Immature natural killer cell (primary cell): ENCODE results near the gene FXYD6. TPM values are rescaled to one million over a fixed set of nuclear protein-coding genes. Genes with fewer than 3 reads are reported as not detected.
A peak's percentile ranks its signal among the peaks of the same experiment; 100 is the strongest.
"Not testable (repeated sequence)": the region's sequence is repeated elsewhere in the genome, so short reads cannot be mapped to it uniquely, and the experiment has no call there.

Experiments
- DNase-seq, 3 donors: peaks; one replicate each; pipeline ENCODE4 v3.0.0; 2022; ENCODE audit warnings: mixed read lengths in 1 of 3
- H3K27ac Mint-ChIP-seq, 6 donors: one replicate each; pipeline ENCODE4 v1.8.0; 2020; ENCODE audit warnings: mixed read lengths in 6 of 6, mild to moderate bottlenecking in 5 of 6, inconsistent platforms in 4 of 6, moderate library complexity in 3 of 6
- H3K27me3 Mint-ChIP-seq, 3 donors: one replicate each; pipeline ENCODE4 v1.8.0; 2020 to 2021; ENCODE audit warnings: low read depth in 3 of 3, mild to moderate bottlenecking in 3 of 3, mixed read lengths in 3 of 3, moderate library complexity in 3 of 3, inconsistent platforms in 1 of 3
- H3K36me3 Mint-ChIP-seq, 3 donors: one replicate each; pipeline ENCODE4 v1.8.0; 2020; ENCODE audit warnings: mixed read lengths in 3 of 3, inconsistent platforms in 2 of 3, mild to moderate bottlenecking in 2 of 3
- H3K4me1 Mint-ChIP-seq, 2 donors: one replicate each; pipeline ENCODE4 v1.8.0; 2020; ENCODE audit warnings: inconsistent platforms in 2 of 2, mild to moderate bottlenecking in 2 of 2, mixed read lengths in 2 of 2, moderate library complexity in 1 of 2
- H3K4me3 Mint-ChIP-seq, 5 donors: one replicate each; pipeline ENCODE4 v1.8.0; 2020; ENCODE audit warnings: mild to moderate bottlenecking in 5 of 5, mixed read lengths in 5 of 5, inconsistent platforms in 3 of 5, moderate library complexity in 3 of 5
- H3K9me3 Mint-ChIP-seq, 6 donors: one replicate each; pipeline ENCODE4 v1.8.0; 2020; ENCODE audit warnings: mild to moderate bottlenecking in 6 of 6, mixed read lengths in 6 of 6, inconsistent platforms in 4 of 6, moderate library complexity in 3 of 6
- polyA plus RNA-seq, 3 donors: library from polyadenylated mRNA; unstranded; fragments of 300-500 nt; fragmentation: Illumina TruSeq; gene quantifications; one replicate each; pipeline ENCODE4 v1.2.3, GENCODE V29; 2021

The FXYD6 gene
- polyA plus RNA-seq, 3 donors from 2014 or later = not detected

DNA sequence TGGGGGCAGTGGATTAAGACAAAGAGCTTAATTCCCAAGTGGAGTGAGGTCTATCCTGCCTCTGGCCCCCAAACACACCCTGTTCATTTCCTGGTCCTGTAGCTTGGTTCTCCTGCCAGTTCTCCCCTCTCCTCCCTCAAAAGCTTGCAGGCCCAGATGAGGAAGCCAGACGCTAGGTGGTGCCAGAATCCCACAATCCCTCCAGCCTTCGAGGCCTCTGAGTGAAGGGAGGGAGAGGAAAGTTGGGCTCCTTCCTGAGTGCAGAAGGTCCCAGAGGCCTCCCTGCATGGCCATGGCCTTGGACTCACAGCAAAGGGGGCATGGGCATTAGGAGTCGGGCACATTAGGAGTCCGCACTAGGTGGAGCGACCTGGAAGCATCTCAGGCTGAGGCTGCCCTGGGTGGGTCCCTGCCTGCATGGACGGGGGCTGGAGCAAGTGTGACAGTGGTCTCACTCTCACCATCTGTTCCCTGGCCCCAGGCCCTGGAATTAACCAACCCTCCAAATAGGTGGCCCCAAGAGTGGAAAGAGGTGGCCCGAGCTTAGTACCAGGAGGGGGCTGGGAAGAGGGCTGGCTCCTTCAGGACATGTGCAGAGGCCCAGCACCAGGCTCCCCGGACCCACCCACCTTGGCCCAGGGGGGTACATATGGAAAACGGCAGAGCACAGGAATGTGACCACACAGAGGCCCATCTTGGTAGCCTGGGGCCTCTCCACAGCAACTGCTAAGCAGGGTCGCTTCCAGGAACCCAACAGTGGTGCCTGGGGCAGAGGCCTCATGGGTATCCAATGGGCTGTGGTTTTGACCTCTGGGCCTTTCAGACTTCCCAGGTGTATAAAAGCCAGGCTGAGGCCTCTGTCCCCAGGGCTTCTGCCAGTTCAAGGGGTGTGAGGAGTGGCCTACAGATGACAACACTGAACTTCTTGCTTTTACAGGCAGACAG, 57.1 kb downstream of the FXYD6 start:
- no peaks in the 10 kb centered on the region for H3K36me3 Mint-ChIP-seq
- H3K4me1 Mint-ChIP-seq = peaks cover 36% of the 10 kb centered on the region in 2 donors
- peaks cover 0 to 9% (median 5%) of the 10 kb centered on the region in 3 donors for H3K27me3 Mint-ChIP-seq
- no peak overlapping the region for H3K27ac Mint-ChIP-seq
- DNase-seq = no peak
- no peak overlapping the region for H3K4me3 Mint-ChIP-seq
- H3K9me3 Mint-ChIP-seq = no peaks in the 10 kb centered on the region

DNA sequence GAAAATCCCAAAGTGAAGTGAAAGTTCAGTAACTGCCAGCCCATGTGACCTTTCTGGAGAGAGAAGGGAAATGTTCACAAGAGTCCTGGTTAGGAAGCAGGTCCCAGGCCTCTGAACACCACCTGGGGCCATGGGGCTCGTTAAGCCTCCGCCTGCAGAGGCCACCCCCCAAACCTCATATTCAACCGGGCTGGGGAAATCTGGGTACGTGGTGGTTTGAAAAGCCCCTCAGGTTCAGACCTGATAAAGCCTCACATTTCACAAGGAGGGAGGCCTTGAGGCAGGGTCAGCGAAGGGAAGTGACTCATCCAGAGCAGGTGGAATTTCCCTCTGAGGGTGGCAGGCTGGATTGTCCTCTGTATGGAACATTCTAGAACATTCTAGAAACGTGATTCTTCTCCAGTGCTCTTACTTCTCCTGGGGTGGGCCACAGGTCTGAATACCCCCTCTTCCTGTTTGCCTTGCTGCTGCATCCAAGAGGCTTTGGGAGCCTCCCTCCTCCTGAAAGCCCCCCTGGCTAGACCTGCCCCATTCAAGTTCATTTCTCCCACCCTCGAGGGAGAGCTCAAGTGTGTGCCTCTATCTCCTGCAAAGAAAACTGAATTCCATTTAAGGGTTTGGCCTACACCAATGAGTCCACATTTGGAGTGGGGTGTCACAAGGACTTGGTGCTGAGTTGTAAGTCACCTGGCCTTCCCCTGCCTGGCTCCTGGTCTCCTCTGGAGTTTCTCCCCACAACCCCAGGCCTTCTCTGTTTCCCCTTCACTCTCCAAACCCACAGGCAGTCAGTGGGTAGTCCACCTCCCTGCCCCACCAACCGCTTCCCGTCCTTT, 58.2 kb downstream of the FXYD6 start:
- H3K4me1 Mint-ChIP-seq = peaks cover 36 to 41% of the 10 kb centered on the region in 2 donors
- peak overlapping the region in 5 of 6 donors; percentile 35 to 80 (median 74) for H3K27ac Mint-ChIP-seq
- H3K9me3 Mint-ChIP-seq = no peaks in the 10 kb centered on the region
- H3K36me3 Mint-ChIP-seq = no peaks in the 10 kb centered on the region
- no peak for DNase-seq
- H3K4me3 Mint-ChIP-seq = peak overlapping the region in 1 of 5 donors; percentile 30
- peaks cover 0 to 9% (median 3%) of the 10 kb centered on the region in 3 donors for H3K27me3 Mint-ChIP-seq

DNA sequence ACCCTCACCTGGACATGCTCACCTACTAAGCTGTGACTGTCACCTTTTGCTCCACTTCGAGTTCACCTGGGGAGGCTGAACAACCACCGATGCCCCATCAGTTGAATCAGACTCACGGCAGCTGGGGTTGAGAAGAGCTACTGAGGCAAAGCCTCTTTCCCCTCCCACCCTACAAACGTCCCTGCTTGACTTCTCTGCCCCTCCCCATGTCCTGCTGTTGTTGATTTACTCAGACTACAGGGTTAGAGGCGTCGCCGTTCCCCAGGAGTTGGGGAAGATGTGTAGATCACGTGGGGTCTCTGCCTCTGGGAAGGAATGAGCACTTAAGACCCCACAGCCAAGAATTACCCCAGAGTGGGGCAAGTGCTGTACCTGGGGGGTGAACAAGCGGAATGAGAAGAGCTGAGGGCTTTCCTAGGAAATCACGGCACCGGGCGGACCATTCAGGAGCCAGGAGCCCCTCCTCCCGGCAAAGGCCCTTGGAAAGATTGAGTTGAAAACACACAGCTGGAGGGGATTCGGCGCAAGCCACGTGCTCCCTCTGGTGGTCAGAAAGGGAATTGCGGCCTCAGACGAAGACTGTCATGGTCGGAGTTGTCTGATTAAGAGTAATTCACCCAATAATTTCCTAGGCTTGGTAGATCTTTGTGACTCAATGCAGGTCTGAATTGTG, 59.0 kb downstream of the FXYD6 start:
- Mint-ChIP-seq H3K4me1 (peaks cover 32 to 38% of the 10 kb centered on the region in 2 donors), H3K27me3 (peaks cover 0 to 9% (median 3%) of the 10 kb centered on the region in 3 donors), H3K9me3 (no peaks in the 10 kb centered on the region), H3K4me3 (peak overlapping the region in 2 of 5 donors; percentile 33 to 47), H3K36me3 (no peaks in the 10 kb centered on the region), H3K27ac (peak overlapping the region in 5 of 6 donors; percentile 53 to 80 (median 74))
- peak; percentile 69 to 76 (median 73) for DNase-seq

DNA sequence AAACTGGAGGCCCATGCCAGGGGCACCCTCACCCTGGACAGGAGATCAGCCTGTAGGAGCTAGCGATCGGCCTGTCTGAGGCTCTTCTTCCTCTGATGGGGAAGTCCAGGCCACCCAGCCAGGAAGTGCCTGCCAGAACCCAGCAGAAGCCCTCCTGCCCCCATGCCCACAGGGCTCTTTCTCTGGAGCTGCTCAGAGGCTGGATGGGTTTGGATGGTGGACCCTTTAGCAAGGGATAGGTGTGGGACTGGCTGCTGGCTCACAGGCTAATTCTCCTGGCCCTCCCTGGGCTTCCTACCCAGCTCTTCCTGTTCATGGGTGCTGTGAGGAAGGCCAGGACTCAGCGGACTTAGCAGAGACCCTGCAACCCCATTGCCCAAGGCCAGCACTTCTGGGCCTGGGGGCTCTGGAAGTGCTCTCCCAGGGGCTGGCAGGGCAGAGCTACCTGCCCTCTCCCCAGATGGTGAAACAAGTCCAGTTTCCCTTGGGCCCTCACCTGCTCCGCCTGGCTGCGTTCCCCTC, 59.6 kb downstream of the FXYD6 start:
- Mint-ChIP-seq H3K27ac (peak overlapping the region in 1 of 6 donors; percentile 42), H3K9me3 (no peaks in the 10 kb centered on the region), H3K4me3 (peak overlapping the region in 1 of 5 donors; percentile 47), H3K27me3 (peaks cover 0 to 9% (median 3%) of the 10 kb centered on the region in 3 donors), H3K36me3 (no peaks in the 10 kb centered on the region), H3K4me1 (peaks cover 32 to 35% of the 10 kb centered on the region in 2 donors)
- no peak for DNase-seq

DNA sequence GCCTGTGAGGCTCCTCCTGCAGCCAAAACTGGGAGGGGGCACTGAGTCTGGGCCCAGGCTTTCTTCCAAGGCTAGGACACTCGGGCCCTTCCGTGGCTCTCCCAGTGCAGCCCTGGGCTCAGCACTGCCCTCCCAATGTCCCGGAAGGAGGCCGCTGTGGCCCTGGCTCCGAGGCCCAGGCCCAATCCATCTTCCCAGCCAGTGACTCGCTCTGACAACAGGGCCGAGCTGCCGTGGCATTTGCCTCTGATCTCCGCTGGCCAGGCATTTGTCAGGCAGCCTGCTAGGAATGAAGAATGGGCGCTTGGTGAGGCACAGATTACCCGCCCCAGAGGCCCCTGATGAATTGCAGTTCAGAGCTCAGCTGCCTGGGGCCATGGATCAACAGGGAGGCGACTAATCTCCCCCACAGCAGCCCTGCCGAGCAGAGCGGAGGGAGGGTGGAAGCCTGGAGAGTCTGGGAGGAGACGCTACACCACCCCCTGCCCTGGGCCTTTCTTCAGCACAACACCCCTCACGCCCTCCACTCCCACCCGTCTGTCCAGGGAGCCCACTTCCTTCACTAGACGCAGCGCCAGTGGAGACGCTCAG, 60.2 kb downstream of the FXYD6 start:
- Mint-ChIP-seq H3K9me3 (no peaks in the 10 kb centered on the region), H3K4me3 (peak overlapping the region in 3 of 5 donors; percentile 41 to 83 (median 60)), H3K36me3 (no peaks in the 10 kb centered on the region), H3K27ac (peak overlapping the region in 2 of 6 donors; percentile 77 to 90), H3K4me1 (peaks cover 32 to 35% of the 10 kb centered on the region in 2 donors), H3K27me3 (peaks cover 0 to 11% (median 3%) of the 10 kb centered on the region in 3 donors)
- no peak for DNase-seq

DNA sequence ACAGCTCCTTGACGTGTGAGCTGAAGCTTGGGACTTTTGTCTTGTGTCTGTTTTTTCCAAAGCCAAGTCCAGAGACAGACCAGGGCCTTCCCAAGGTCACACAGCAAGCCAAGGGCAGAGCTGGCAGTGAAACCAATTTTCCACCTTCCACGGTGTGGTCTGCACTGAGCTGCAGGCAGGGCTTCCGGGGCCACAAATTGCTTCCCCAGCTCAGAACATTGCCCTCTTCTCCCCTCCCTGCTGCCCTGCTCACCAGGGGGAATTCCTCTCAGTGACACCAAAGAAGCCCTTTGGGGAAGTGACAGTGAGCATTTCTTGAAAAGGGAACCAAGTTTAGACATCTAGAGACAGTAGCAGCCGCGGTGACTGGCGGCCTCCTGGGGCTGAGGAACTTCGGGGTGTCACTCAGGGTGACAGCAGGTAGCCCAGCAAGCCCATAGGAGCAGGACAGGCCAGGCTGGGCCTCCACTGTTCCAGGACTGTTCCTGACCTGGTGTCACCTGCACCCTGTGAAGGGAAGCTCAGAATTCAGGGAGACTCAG, 61.1 kb downstream of the FXYD6 start:
- Mint-ChIP-seq H3K27ac (peak overlapping the region; percentile 71 to 91 (median 84)), H3K36me3 (no peaks in the 10 kb centered on the region), H3K4me1 (peaks cover 32 to 35% of the 10 kb centered on the region in 2 donors), H3K27me3 (peaks cover 4 to 12% (median 7%) of the 10 kb centered on the region in 3 donors), H3K4me3 (peak overlapping the region; percentile 72 to 85 (median 77)), H3K9me3 (no peaks in the 10 kb centered on the region)
- peak; percentile 58 to 64 (median 63) for DNase-seq

DNA sequence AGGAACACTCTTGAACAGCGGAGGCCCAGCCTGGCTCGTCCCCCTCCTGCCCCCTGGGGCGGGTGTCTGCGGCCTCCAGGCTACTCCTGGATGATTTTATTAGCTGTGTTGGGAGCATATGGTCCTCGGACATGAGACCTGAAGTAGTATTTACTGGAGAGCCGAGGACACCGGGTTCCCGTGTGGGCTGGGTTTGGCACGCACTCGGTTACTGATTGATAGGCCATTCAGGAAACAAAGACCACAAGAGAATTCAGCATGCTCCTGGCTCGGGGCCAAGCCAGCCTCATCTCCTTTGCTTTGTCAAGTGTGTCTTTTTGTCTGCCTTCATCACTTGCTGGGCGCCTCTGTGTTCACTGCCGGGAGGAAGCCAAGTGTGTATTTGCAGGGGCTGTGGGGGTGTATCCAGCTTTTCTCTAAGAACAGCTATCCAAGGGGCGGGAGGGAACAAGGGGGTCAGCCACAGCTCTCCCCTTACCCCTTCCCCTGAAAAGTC, 61.6 kb downstream of the FXYD6 start:
- H3K4me1 Mint-ChIP-seq = peaks cover 32 to 35% of the 10 kb centered on the region in 2 donors
- peak overlapping the region; percentile 71 to 91 (median 84) for H3K27ac Mint-ChIP-seq
- peak overlapping the region; percentile 72 to 85 (median 77) for H3K4me3 Mint-ChIP-seq
- H3K27me3 Mint-ChIP-seq = peaks cover 4 to 12% (median 7%) of the 10 kb centered on the region in 3 donors
- no peaks in the 10 kb centered on the region for H3K9me3 Mint-ChIP-seq
- DNase-seq = peak; percentile 71 to 84 (median 76)
- H3K36me3 Mint-ChIP-seq = no peaks in the 10 kb centered on the region

DNA sequence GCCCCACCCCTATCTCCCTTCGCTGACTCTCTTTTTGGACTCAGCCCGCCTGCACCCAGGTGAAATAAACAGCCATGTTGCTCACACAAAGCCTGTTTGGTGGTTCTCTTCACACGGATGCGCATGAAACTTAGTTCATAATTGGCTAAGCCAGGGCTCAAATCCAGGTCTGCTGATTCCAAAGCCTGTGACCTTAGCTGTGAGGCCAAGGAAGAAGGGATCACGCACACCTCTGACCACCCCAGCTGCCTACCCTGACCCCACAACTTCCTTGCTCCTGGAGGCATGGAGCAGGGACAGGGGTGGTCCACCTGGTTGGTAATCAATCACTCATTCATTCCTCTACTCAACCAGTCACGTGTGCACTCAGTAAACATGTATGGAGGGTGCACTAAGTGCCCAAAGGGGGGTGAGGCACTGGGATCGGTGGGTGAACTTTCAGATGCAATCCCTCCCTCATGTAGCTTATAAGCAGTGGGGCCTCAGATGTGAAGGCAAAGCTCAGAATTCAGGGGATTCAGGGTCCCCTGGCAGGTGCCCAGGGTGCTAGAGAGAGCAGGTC, 62.2 kb downstream of the FXYD6 start:
- no peak for DNase-seq
- peaks cover 4 to 13% (median 9%) of the 10 kb centered on the region in 3 donors for H3K27me3 Mint-ChIP-seq
- no peaks in the 10 kb centered on the region for H3K9me3 Mint-ChIP-seq
- H3K4me3 Mint-ChIP-seq = peak overlapping the region in 4 of 5 donors; percentile 77 to 85 (median 80)
- no peaks in the 10 kb centered on the region for H3K36me3 Mint-ChIP-seq
- peaks cover 32 to 35% of the 10 kb centered on the region in 2 donors for H3K4me1 Mint-ChIP-seq
- H3K27ac Mint-ChIP-seq = peak overlapping the region; percentile 49 to 91 (median 82)

DNA sequence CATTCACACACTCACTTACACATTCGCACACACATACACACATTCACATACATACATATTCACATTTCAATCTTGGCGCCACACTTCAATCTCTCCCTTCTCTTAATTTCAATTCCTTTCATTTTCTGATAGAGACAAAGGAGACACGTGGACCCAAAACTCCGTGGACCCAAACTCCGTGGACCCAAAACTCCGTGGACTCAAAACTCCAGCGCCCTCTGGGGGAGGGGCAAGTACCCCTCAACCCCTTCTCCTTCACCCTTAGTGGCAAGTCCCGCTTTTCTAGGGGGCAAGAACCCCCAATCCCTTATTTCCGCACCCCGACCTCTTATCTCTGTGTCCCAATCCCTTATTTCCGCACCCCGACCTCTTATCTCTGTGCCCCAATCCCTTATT, 66.4 kb downstream of the FXYD6 start:
- DNase-seq, H3K36me3 Mint-ChIP-seq, H3K27ac Mint-ChIP-seq, H3K4me3 Mint-ChIP-seq, H3K9me3 Mint-ChIP-seq, H3K27me3 Mint-ChIP-seq: not testable (repeated sequence)
- H3K4me1 Mint-ChIP-seq = peaks cover 10 to 12% of the 10 kb centered on the region in 2 donors

DNA sequence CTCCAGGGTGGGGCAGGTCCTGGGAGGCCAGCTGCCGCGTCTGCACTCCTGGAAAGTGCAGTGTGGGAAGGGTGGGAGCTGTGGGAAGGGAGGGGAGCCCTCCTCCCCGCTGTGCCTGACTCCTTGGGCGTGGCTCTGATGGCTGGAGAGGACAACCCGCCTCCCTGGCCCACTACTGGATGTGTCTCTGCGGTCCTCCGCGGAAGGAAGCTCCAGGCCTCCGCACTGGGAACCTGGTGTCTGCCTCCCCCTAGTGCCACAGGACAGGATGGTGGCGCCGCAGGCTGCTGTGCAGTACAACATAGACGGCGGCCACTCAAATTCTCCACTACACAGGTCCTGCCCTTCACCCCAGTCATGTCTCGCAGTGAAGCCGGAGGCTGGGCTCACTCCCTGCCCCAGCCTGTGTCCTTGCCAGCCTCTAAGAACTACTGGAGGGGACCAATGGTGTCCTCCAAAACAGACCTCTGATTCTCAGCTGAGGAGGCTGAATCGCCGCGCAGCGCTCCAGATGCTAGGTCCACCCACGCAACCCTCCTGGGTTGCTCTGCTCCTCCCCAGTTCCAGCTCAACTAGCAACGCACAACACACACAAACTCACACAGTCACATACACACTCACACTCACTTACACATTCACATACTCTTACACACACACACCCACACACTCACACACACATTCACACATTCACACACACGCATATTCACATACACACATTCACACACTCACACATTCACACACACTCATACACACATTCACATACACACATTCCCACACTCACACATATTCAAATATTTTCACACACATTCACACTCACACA, 67.0 kb downstream of the FXYD6 start:
- no peak overlapping the region for H3K27ac Mint-ChIP-seq
- H3K9me3 Mint-ChIP-seq = no peaks in the 10 kb centered on the region
- peaks cover 4 to 6% of the 10 kb centered on the region in 2 donors for H3K4me1 Mint-ChIP-seq
- H3K4me3 Mint-ChIP-seq = no peak overlapping the region
- DNase-seq = no peak
- H3K36me3 Mint-ChIP-seq = no peaks in the 10 kb centered on the region
- H3K27me3 Mint-ChIP-seq = peaks cover 5 to 11% (median 8%) of the 10 kb centered on the region in 3 donors

DNA sequence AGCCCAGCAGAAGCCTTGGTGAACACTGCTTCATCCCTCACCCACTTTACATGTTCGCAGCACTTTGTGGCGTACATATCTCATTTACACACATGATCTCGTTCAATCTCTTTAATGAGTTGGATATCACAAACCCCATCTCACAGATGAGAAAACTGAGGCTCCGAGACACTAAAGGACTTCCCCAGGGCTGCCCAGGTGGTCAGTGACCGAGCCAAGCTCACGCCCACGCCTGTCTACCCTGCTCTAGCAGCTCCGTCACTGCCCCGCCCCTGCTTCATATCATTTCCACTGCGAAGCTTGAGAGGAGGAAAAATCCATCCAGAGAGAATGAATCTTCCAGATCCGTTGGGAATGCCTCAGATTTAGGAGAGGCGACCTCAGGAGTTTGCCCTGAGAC, 67.7 kb downstream of the FXYD6 start:
- H3K36me3 Mint-ChIP-seq = no peaks in the 10 kb centered on the region
- no peak overlapping the region for H3K27ac Mint-ChIP-seq
- H3K27me3 Mint-ChIP-seq = peaks cover 6 to 11% (median 9%) of the 10 kb centered on the region in 3 donors
- no peaks in the 10 kb centered on the region for H3K9me3 Mint-ChIP-seq
- H3K4me3 Mint-ChIP-seq = no peak overlapping the region
- H3K4me1 Mint-ChIP-seq = no peaks in the 10 kb centered on the region
- DNase-seq = no peak
